ENCODE results near the gene DMXL1.
"Not testable (repeated sequence)": the region's sequence is repeated elsewhere in the genome, so short reads cannot be mapped to it uniquely, and the experiment has no call there.

The DMXL1 gene

DNA sequence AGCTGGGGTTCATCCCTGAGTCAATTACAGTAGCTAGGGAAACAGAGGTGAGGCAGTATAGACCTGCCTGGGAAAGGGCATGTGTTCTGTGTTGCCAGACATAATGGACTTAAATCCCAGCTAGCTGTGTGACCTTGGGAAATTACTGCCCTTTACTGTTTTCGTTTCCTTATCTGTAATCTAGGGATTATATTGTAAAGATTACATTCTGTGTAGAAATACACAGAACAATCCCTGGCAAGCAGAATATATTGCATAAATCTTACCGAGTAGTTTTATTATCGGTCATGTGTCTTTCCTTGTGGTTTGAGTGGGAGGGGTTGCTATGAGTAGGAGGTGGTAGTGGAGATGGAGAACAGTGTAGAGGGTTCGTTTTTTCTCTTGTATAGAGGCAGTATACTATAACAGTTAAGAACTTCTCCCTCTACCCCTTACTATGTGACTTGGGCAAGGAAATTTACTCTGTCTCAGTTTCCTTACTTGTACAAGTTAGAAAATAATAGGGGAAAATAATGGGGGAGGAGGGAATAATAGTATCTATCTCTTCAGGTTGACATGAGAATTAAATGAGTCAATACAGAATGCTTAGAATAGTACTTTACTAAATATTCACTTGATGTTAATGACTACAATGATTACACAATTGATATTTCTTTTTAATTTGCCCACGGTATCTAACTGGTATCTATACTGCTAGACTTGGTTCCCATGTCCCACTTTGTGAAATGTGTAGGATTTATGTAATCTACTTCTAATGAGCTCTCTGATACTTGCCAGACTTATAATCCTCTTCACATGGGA lies 7.1 kb upstream of the DMXL1 start:
- no peak for DNase-seq

DNA sequence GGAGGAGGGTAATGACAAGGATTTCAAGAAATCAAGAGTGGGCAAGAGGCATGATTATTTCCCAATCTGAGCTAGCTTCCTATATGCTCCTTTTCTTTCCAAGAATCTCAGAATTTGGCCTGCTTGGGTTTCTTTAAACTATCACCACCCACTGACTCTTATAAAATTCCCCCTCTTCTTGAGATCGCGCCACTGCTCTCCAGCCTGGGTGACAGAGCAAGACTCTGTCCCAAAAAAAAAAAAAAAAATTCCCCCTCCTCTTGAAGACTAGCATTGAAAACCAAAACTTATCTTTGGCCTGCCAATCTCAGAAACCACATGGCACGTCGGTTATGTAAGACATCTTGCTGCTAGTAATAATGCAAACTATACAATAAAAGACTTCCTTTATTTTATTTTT lies 3.4 kb upstream of the DMXL1 start:
- no peak for DNase-seq

DNA sequence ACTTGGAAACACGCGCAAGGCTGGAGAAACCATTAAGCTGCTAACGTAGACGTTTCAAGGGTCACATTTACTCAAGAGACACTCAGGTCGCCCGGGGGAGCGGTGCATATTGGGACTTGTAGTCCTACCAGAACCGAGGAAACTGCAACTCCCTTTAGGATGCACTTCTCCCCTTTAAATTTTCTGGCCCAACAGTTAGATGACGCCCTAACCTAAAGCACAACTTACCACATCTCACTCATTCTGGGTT lies 384 bp upstream of the DMXL1 start:
- DNase-seq, result peak; percentile 66

DNA sequence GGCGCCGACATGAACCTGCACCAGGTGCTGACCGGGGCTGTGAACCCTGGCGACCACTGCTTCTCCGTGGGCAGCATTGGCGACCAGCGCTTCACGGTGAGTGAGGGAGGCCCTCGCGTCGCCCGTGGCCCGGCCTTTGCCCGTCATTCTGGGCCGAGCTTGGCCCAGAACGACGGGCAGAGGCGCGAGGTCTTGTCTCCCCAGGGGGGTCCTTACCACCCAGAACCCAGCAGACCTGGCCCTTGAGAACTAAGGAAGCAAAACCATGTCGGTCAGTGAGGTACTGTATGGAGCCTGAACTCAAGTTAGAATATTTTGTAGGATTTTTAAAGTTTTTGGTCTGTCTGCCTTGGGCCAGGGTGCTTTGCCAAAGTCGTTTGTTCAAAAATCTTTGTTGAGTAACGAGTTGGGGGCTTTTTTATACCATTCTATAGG lies 691 bp downstream of the DMXL1 start:
- no peak for DNase-seq

DNA sequence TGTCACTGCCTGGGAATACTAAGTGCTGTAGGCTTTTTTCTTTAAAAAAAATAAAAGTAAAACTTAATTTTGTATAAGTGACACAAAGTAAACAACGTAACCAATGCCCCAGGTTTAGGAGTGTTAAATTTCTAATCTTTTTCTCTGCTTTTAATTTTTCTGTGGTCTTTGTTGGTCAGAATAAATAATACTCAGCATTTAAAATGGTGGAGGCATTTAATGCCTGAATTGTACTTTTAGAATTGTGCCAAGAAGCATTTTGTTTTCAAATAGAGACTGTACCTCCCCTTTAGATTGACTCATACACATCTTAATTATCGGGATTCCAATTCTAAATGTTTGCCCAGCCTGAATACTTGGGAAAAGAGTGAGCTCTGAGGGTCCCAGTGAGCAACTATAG lies 1.6 kb downstream of the DMXL1 start:
- DNase-seq, result no peak

DNA sequence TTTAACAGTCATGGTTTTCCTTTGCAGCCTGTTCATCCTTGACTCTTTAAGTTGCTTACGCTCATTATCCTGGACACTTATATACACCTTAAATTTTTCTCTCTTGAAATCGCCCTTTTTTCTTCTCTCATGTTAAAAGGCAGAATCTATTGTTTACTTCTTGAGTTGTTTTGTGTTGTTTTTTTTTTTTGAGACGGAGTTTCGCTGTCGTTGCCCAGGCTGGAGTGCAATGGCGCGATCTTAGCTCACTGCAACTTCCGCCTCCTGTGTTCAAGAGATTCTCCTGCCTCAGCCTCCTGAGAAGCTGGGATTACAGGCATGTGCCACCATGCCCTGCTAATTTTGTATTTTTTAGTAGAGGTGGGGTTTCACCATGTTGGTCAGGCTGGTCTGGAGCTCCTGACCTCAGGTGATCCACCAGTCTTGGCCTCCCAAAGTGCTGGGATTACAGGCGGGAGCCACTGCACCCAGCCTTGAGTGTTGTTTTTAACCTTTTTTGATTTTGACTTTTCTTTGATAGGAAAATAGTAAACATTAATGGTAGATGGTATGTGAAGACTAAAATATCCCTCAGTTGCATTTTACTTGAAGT lies 3.0 kb downstream of the DMXL1 start:
- DNase-seq, result not testable (repeated sequence)

DNA sequence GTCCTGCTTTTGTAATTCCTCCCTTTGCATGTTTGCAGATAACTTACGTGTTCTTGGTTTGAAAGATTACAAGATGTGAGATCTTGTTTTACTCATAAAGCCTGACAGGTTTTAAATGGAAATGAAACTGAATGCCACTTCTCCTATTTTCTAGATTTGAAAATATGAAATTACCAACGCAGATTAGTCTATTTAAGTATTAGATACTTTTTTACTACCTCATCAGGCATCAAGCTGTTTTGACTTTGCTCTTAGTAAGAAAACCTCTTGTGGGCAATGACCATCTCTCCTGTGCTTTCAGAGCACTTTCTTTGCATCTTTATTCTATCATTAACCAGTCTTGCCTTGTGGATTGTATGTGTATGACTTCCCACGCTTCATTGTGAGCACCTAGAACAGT lies 3.5 kb downstream of the DMXL1 start:
- DNase-seq, result no peak

DNA sequence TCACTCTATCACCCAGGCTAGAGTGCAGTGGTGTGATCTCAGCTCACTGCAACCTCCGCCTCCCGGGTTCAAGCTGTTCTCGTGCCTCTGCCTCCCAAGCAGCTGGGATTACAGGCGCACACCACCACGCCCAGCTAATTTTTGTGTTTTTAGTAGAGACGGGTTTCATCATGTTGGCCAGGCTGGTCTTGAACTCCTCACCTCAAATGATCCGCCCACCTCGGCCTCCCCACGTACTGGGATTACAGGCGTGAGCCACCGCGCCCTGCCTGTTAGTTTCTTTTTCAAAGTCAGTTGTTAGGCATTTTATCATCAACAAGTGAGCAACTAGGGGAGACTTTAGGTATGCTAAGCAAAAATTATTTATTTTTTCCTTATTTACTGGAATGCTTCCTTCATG lies 4.4 kb downstream of the DMXL1 start:
- DNase-seq, result not testable (repeated sequence)

DNA sequence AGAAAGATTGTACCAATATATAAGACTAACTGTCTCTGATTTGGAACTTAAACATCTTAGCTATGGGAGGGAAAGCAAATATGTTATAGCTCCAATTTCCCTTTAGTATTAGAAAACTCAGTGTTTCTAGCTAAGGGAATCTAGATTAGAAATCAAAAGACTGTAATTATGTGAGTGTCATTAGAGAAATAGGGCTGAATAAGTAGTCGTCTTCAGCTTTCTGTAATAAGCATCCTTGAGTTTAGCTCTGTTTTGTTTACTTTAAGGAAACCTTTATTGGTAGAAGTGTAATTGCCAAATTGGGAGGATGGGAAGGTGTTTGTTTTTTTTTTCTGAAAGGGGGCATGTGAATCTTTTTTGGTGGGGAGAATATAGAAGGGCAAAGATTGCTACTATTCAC lies 5.2 kb downstream of the DMXL1 start:
- DNase-seq, result no peak

DNA sequence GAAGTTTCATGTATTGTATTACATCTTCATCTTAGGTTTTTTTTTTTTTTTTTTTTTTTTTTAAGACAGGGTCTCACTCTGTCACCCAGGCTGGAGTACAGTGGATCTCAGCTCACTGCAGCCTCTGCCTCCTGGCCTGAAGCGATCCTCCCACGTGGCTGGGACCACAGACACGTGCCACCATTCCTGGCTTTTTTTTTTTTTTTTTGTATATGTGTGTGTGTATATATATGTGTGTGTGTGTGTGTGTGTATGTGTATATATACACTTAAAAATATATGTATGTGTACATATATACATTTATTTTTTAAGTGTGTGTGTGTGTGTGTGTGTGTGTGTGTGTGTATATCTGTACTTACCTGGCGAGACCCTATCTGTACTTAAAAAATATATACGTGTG lies 6.6 kb downstream of the DMXL1 start:
- no peak for DNase-seq

DNA sequence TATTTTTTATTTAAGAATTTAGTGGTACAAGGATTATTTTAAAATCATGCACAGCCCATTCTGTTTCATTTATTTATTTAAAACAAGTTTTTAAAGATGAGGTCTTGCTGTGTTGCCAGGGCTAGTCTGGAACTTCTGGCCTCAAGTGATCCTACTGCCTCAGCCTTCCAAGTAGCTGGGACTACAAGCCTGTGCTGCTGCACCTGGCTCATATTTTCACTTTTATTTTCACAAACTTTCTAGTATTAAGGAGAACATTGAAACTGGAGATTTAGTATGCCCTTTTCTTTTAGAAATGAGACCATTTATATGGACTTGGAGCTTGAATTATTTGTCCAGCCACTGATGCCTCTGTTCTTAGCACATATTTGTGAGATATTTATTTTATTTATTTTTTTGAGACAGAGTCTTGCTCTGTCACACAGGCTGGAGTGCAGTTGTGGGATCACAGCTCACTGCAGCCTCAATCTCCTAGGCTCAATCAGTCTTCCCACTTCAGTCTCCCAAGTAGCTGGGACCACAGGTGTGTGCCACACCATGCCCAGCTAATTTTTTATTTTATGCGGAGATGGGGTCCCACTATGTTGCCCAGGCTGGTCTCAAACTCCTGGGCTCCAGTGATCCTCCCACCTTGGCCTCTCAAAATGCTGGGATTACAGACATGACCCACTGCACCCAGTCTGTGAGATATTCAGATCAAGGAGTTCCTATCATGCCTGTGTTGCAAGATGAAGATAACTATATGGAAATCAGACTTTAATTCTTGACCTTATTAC lies 7.4 kb downstream of the DMXL1 start:
- DNase-seq, result no peak

DNA sequence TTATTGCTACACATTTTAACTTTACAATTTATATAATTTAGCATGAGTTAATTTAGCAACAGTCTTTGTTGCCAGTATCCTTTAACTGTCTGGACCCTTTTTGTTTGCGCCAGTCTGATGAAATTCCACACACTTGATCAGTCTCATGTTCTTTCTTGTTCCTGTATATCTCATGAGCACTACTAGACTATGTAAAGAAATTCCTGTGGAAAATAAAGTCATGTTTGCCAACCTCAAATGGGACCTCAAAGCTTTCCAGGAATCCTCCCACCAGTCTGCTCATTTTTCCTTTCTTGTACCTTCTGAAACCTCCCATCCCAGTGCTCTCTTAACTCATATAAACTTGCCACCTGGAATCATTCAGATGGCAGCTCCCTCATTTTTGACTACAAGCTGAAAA lies 8.0 kb downstream of the DMXL1 start:
- DNase-seq, result no peak

DNA sequence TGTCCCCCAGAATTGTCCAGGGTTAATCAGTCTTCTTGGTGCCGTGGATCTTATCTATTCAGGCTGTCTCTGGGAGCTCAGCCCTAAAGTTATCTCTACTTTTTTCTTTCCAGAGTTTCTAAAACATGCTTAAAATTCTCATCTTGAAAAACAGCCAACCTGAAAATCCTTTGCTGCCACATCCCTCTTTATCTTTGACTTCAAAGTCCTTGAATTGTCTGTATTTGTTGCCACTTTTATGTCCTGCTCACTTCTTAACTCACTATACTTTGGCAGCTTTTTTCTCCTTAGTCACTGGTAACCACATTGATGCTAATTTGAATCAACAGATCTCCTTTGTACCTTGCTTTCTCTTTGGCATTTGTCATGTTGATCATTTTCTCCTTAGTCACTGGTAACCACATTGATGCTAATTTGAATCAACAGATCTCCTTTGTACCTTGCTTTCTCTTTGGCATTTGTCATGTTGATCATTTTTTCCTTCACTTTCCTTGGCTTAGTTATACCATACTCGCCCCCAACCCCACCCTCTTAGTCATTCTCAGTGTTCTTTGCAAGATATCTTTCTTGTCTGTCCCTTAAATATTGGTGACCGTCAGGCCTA lies 8.5 kb downstream of the DMXL1 start:
- DNase-seq, result peak; percentile 23

DNA sequence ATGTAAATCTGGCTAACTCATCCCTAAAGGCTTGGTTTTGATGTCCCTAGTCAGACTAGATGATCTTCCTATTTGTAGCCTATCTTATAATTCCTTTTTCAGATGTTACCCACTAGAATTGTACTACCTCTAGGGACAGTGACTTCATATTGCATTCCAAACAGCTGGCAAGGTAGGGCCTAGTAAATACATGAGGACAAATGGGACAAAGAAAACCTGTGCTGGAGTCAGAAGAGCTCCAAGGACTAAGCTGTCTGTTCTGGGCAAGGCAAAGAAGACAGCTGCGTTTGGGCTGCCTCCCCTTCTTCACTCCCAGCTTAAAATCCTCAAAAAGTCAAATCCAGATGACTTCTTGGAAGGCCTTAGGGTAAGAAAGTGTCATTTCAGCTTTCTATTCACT lies 10.0 kb downstream of the DMXL1 start:
- DNase-seq, result no peak

DNA sequence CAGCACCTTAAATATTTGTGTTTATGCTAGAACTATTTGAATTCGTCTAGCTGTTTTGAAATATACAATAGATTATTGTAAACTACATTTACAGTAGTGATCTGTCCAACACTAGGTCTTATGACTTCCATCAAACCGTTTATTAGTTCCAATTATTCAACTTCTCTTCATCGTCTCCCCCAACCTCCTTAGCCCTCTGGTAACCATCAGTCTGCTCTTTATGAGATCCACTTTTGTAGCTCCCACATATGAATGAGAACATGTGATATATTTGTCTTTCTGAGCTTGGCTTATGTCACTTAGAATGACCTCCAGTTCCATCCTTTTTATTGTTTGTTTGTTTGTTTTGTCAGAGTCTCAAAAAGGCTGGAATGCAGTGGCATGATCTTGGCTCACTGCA lies 11.8 kb downstream of the DMXL1 start:
- DNase-seq, result no peak

DNA sequence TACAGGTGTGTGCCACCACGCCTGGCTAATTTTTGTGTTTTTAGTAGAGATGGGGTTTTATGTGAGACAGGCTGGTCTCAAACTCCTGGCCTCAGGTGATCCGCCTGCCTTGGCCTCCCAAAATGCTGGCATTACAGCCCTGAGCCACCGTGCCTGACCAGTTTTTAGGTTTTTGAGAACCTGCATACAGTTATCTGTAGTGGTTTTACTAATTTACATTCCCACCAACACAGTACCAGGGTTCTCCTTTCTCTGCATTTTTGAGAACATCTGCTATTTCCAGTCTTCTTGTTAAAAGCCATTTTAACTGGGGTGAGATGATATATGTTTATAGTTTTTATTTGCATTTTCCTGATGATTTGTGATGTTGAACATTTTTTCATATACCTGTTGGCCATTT lies 12.8 kb downstream of the DMXL1 start:
- no peak for DNase-seq

DNA sequence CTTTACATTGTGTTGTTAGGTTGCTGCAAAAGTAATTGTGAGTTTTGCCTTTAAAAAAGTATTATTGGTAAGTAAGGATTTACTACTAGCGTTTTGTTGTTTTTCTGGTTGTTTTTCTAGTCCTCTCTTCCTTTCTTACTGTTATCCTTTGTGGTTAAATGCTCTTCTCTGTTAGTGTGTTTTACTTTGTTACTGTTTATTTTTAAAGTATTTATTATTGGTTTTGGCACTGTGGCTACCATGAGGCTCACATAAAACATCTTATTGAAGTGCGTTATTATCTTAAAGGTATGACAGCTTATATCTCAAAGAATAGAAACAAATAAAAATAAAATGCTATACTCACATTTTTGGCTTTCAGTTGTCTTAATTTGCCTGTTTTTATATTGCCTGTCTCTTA lies 17.6 kb downstream of the DMXL1 start:
- no peak for DNase-seq

DNA sequence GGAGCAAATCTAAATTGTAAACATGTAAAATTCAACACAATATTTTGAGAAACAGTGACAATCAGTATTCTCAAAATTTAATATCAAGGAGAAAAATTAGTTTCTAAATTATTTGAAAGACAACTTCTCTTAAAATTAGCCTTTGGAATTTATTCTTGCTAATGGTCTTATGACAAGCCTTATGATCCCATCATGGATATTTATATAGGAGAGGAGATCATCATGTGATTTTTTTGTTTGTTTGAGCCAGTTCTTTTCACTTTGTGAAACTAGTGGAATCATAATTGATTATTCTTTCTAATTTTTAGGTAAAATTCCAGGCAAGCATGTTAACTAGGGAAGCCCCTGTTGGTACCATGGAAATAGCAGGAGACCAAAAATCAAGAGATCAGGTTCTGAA lies 24.7 kb downstream of the DMXL1 start:
- no peak for DNase-seq

DNA sequence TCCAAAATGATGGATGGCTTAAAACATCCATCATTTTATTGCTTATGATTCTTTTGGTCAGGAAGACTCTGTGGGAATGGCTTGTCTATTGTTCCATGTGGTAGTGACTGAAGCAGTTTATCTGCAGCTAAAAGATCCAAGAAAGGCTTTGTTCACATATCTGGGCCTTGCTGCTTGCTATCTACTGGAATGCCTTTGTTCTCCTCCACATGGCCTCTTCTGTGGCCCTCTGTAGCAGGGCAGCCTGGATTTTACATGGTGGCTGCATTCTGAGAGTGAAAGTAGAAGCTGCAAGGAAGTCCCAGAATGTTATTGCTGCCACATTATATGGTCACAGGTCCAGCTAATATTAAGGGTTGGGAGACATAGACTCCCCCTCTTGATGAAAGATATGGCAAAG lies 35.1 kb downstream of the DMXL1 start:
- no peak for DNase-seq

DNA sequence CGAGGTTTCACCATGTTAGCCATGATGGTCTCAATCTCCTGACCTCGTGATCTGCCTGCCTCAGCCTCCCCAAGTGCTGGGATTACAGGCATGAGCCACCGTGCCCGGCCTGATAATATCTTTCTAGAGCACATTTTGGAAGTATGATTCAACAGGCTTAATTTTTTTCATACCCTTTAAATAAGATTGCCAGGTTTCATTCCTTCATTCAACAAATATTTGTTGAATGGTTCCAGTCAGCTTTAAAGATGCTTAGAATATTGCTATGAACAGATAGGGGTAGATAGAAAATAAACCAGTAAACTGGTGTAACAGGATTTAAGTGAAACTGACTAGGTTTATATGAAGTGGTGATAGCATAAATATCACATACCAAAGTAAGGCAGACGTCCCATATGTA lies 41.3 kb downstream of the DMXL1 start:
- DNase-seq, result no peak

DNA sequence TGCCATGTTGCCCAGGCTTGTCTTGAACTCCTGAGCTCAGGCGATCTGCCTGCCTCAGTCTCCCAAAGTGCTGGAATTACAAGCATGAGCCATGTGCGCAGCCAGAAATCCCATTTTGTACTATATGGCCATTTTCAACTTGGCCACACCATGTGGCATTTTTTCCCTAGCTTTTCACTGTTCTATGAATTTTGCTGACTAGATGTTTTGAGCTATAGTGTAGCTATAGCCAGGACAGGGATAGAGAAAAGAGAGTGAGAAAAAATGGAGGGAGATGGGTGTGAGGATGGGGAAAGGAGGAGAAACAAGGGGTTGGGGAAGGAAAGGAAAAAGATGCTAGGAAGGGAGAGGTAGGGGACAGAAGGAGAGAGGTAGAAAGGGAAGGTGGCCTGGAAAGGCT lies 46.4 kb downstream of the DMXL1 start:
- DNase-seq, result no peak

DNA sequence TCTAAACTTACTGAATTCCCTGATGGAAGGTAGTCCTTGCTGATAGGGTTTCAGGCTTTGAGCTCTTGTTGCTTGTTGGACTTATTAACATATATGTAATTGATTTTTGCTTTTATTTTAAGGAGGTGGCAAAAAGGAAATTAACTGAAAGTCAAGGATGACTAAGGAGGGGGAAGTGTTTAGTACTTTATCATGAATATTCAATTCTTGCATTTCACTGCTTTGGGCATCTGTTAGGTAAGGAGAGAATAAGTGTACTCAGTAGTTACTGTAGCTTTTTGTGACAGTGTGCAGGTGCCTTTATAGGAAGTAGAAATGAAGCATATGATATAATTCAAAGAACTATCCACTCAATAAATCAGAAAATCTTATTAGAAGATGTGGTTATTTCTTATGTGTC lies 47.1 kb downstream of the DMXL1 start:
- no peak for DNase-seq

DNA sequence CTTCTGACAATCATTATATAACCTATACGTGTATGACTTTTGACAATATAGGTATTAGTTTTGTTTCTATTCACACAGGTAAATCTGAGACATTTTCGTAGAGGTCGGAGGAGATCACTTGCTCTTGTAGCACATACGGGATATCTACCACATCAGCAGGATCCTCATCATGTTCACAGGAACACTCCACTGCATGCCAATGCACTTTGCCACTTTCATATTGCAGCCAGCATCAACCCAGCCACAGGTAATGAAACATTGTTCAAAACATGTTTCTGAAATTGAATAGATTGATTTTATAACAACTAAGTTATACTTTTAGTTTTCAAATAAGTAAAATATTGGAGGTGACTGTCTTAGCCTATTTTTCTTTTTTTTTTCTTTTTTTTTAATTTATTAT lies 50.0 kb downstream of the DMXL1 start:
- DNase-seq, result no peak

DNA sequence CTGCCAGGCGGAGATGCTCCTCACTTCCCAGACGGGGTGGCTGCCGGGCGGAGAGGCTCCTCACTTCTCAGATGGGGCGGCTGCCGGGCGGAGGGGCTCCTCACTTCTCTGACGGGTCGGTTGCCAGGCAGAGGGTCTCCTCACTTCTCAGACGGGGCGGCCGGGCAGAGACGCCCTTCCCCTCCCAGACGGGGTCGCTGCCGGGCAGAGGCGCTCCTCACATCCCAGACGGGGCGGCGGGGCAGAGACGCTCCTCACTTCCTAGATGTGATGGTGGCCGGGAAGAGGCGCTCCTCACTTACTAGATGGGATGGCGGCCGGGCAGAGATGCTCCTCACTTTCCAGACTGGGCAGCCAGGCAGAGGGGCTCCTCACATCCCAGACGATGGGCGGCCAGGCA lies 51.6 kb downstream of the DMXL1 start:
- not testable (repeated sequence) for DNase-seq
